Measurements from ENCODE around the gene CBLN1.

CBLN1 gene

DNA sequence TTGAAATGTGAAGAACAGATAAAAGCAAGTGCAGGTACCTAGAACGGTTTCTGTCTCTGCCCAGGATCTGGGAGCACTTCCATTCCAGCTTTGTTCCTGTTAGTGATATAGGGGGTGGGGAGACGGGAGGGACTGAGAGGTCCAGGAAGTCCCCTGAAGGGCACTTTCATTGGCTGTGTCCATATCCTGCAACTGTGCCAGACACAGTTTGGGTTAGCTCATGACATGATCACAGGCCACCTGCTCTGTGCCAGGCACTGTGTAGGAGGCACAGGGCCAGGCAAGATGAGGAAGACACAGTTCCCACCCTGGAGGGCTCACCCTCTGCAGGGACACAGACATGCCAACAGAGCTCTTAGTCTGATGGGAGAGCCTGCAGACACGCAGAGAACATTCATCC, 7.9 kb downstream of the CBLN1 start:
- no peak overlapping the region for H3K4me3 ChIP-seq (ENCODE audit: low read depth, low read length)
- TF ChIP-seq, protein P1, sequence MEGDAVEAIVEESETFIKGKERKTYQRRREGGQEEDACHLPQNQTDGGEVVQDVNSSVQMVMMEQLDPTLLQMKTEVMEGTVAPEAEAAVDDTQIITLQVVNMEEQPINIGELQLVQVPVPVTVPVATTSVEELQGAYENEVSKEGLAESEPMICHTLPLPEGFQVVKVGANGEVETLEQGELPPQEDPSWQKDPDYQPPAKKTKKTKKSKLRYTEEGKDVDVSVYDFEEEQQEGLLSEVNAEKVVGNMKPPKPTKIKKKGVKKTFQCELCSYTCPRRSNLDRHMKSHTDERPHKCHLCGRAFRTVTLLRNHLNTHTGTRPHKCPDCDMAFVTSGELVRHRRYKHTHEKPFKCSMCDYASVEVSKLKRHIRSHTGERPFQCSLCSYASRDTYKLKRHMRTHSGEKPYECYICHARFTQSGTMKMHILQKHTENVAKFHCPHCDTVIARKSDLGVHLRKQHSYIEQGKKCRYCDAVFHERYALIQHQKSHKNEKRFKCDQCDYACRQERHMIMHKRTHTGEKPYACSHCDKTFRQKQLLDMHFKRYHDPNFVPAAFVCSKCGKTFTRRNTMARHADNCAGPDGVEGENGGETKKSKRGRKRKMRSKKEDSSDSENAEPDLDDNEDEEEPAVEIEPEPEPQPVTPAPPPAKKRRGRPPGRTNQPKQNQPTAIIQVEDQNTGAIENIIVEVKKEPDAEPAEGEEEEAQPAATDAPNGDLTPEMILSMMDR (IDR thresholded peaks at IDR 0.05; ENCODE audit: borderline replicate concordance, insufficient read depth, low read depth, low read length), result no peak

GRCh38 chr16:49271363-49271762, 10.3 kb downstream of the CBLN1 start:
- TF ChIP-seq, protein P1 (IDR thresholded peaks at IDR 0.05; ENCODE audit: borderline replicate concordance, insufficient read depth, low read depth, low read length), result no peak
- no peak overlapping the region for H3K4me3 ChIP-seq (ENCODE audit: low read depth, low read length)

GRCh38 chr16:49269201-49269600, 12.4 kb downstream of the CBLN1 start:
- no peak overlapping the region for H3K4me3 ChIP-seq (ENCODE audit: low read depth, low read length)
- TF ChIP-seq, protein P1 (IDR thresholded peaks at IDR 0.05; ENCODE audit: borderline replicate concordance, insufficient read depth, low read depth, low read length), result no peak

GRCh38 chr16:49268667-49269066, 13.0 kb downstream of the CBLN1 start:
- TF ChIP-seq, protein P1 (IDR thresholded peaks at IDR 0.05; ENCODE audit: borderline replicate concordance, insufficient read depth, low read depth, low read length), result no peak
- H3K4me3 ChIP-seq (ENCODE audit: low read depth, low read length), result no peak overlapping the region

GRCh38 chr16:49262501-49262900, 19.1 kb downstream of the CBLN1 start:
- TF ChIP-seq, protein P1 (IDR thresholded peaks at IDR 0.05; ENCODE audit: borderline replicate concordance, insufficient read depth, low read depth, low read length), result no peak
- no peak overlapping the region for H3K4me3 ChIP-seq (ENCODE audit: low read depth, low read length)

- no peak overlapping the region for H3K4me3 ChIP-seq (ENCODE audit: low read depth, low read length)
- TF ChIP-seq, protein P1 (IDR thresholded peaks at IDR 0.05; ENCODE audit: borderline replicate concordance, insufficient read depth, low read depth, low read length), result no peak
Observed at GRCh38 chr16:49261930-49262329, 19.7 kb downstream of the CBLN1 start.

DNA sequence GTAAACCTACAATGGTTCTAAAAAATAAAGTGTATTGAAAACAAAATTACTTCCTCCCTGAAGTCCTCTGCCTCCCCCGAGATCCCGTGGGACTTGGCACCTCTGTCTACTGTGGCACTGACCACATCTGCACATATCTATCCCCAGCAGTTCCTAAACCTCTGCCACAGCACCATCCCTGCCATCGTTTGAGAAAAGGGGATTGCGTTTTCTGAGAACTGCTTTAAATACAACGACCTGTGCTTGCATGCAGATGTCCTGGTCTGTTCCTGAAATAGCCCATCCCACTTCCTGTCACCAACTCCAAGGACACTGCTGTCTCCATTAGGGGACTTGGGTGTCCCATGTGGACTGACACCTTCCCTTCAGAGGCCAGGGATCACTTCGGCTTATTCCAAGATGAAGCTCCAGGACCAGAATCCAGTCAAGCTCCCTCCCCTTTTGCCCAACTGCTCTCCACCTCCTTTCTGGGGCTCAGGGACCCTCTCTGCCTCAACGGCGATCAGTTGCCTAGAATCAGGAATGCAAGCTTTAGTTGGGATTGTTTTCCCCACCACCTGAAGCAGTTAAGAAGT, 20.6 kb downstream of the CBLN1 start:
- TF ChIP-seq, protein P1 (IDR thresholded peaks at IDR 0.05; ENCODE audit: borderline replicate concordance, insufficient read depth, low read depth, low read length), result no peak
- no peak overlapping the region for H3K4me3 ChIP-seq (ENCODE audit: low read depth, low read length)
